ENCODE measurements around the gene TELO2.

The TELO2 gene

GRCh38 chr16:1536601-1537000 lies 43.4 kb downstream of the TELO2 start:
- no peak for DNase-seq (ENCODE audit: low read depth)
- TF ChIP-seq CTCF (conservative IDR thresholded peaks at IDR 0.05; ENCODE audit: low read depth, low read length), result no peak
- H3K4me3 ChIP-seq (ENCODE audit: low read depth, low read length), result no peak overlapping the region

GRCh38 chr16:1537138-1537577 lies 44.0 kb downstream of the TELO2 start:
- TF ChIP-seq CTCF (conservative IDR thresholded peaks at IDR 0.05; ENCODE audit: low read depth, low read length), result no peak
- no peak overlapping the region for H3K4me3 ChIP-seq (ENCODE audit: low read depth, low read length)
- no peak for DNase-seq (ENCODE audit: low read depth)

- no peak for DNase-seq (ENCODE audit: low read depth)
- no peak for TF ChIP-seq CTCF (conservative IDR thresholded peaks at IDR 0.05; ENCODE audit: low read depth, low read length)
- H3K4me3 ChIP-seq (ENCODE audit: low read depth, low read length), result no peak overlapping the region
Observed at GRCh38 chr16:1537763-1538289, 44.7 kb downstream of the TELO2 start.

GRCh38 chr16:1538804-1539520 lies 45.8 kb downstream of the TELO2 start:
- TF ChIP-seq CTCF (conservative IDR thresholded peaks at IDR 0.05; ENCODE audit: low read depth, low read length), result no peak
- DNase-seq (ENCODE audit: low read depth), result no peak
- no peak overlapping the region for H3K4me3 ChIP-seq (ENCODE audit: low read depth, low read length)

GRCh38 chr16:1539720-1540555 lies 46.8 kb downstream of the TELO2 start:
- DNase-seq (ENCODE audit: low read depth), result no peak
- H3K4me3 ChIP-seq (ENCODE audit: low read depth, low read length), result no peak overlapping the region
- TF ChIP-seq CTCF (conservative IDR thresholded peaks at IDR 0.05; ENCODE audit: low read depth, low read length), result no peak

GRCh38 chr16:1540556-1540855 lies 47.3 kb downstream of the TELO2 start:
- TF ChIP-seq CTCF (conservative IDR thresholded peaks at IDR 0.05; ENCODE audit: low read depth, low read length), result no peak
- no peak for DNase-seq (ENCODE audit: low read depth)

More at GRCh38 chr16:1540556-1540855, 47.3 kb downstream of the TELO2 start:
- H3K4me3 ChIP-seq (ENCODE audit: low read depth, low read length), result no peak overlapping the region

Measured in choroid plexus epithelial cell (primary cell).